Measurements from ENCODE around the gene MX1. TPM values are rescaled to one million over a fixed set of nuclear protein-coding genes. Genes with fewer than 3 reads are reported as not detected.

MX1 gene
- total RNA-seq, 1 experiment from 2014 or later: 2.0 TPM

DNA sequence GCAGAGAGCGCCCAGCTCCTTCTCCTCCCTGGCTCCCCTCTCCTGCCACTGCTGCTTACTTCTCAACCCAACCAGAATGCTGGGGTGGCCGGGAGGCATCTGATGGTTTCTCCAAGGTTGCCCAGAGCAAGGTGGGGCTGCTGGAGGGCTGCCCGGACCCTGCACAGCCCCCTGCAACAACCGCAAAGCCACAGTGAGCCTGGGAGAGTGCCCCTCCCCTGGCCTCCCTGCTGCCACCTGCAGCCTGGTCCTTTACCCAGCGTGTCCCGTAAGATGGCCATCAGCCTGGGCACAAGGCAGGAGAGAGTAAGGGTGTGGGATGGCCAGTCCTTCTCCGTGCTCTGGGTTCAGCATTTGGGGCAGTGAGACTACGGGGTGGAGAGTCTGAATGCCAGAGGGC is 47.2 kb upstream of the MX1 start:
- Histone ChIP-seq H3K9me2 (ENCODE audit: insufficient read depth) (no peaks in the 10 kb centered on the region), H3K9me3 (ENCODE audit: control insufficient read depth in 1 of 2, insufficient read depth in 1 of 2, low read depth in 1 of 2, low read length in 2 of 2) (no peaks in the 10 kb centered on the region), H3K27ac (ENCODE audit: low read depth, low read length) (no peak overlapping the region), H2AFZ (ENCODE audit: low read depth, low read length, poor library complexity, severe bottlenecking) (no peak overlapping the region), H3K36me3 (ENCODE audit: control insufficient read depth in 1 of 2, insufficient read depth in 2 of 2, low read length in 2 of 2) (no peaks in the 10 kb centered on the region), H4K20me1 (ENCODE audit: insufficient read depth) (no peaks in the 10 kb centered on the region), H3K4me2 (ENCODE audit: low read length) (no peak overlapping the region), H3K4me3 (replicated peaks in 1 of 2; ENCODE audit: low read depth in 1 of 2, low read length in 2 of 2) (no peak overlapping the region), H3K9ac (ENCODE audit: low read length) (no peak overlapping the region), H3K27me3 (ENCODE audit: insufficient read depth, low read length) (no peaks in the 10 kb centered on the region), H3K79me2 (ENCODE audit: insufficient read depth, low read length) (no peaks in the 10 kb centered on the region), H3K4me1 (ENCODE audit: control insufficient read depth in 1 of 2, insufficient read depth in 2 of 2, low read length in 2 of 2) (no peaks in the 10 kb centered on the region)
- ChIA-PET CTCF (interaction anchor here (1.0 kb wide), 1 partner anchor 96 kb away, joined by 5 read pairs; no protein-coding TSS in a partner anchor), RAD21 (ENCODE audit: low non-redundant PET in 1 of 2, low total read pairs in 2 of 2, uncharacterized antibody in 2 of 2, unreplicated experiment in 2 of 2) (no interaction called here), POLR2A (no interaction called here)
- ATAC-seq (peak; percentile 69), DNase-seq (ENCODE audit: low read depth, low spot score) (no peak)
- intact Hi-C loops (cut with micrococcal nuclease): no loop called here
- BruUV-seq (replicated peaks): no TSS peak
- TF ChIP-seq POLR2AphosphoS5 (IDR thresholded peaks at IDR 0.05; ENCODE audit: low read depth, low read length): no peak
- TF ChIP-seq, protein P1, sequence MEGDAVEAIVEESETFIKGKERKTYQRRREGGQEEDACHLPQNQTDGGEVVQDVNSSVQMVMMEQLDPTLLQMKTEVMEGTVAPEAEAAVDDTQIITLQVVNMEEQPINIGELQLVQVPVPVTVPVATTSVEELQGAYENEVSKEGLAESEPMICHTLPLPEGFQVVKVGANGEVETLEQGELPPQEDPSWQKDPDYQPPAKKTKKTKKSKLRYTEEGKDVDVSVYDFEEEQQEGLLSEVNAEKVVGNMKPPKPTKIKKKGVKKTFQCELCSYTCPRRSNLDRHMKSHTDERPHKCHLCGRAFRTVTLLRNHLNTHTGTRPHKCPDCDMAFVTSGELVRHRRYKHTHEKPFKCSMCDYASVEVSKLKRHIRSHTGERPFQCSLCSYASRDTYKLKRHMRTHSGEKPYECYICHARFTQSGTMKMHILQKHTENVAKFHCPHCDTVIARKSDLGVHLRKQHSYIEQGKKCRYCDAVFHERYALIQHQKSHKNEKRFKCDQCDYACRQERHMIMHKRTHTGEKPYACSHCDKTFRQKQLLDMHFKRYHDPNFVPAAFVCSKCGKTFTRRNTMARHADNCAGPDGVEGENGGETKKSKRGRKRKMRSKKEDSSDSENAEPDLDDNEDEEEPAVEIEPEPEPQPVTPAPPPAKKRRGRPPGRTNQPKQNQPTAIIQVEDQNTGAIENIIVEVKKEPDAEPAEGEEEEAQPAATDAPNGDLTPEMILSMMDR (IDR thresholded peaks at IDR 0.05 in 2 of 3, conservative IDR thresholded peaks at IDR 0.05 in 1 of 3; ENCODE audit: borderline replicate concordance in 1 of 3, insufficient read depth in 1 of 3, low read depth in 2 of 3, low read length in 2 of 3): peak in 1 of 3 experiments; percentile 29; a peak in 1 of 6 replicates
- TF ChIP-seq JUND (IDR thresholded peaks at IDR 0.05): no peak

DNA sequence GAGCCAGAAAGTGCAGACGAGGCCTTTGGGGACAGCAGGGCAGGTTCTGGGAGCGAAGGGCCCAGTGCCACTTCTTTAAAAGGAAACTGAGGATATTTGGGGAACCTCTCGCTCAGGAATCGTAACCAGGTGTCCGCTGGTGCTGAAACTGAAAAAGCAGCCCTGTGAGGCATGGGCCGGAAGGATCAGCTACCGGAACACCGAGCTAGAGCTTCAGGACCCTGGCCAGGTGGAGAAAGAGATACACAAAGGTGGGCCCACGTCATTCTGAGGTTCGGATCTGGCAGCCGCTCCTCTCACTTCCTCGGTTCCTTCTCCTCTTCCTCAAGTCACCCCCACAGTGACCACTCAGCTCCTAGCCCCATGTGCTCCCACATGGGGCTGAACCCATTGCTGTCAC is 46.1 kb upstream of the MX1 start:
- Histone ChIP-seq H3K4me2 (ENCODE audit: low read length) (no peak overlapping the region), H4K20me1 (ENCODE audit: insufficient read depth) (no peaks in the 10 kb centered on the region), H3K27ac (ENCODE audit: low read depth, low read length) (no peak overlapping the region), H3K79me2 (ENCODE audit: insufficient read depth, low read length) (no peaks in the 10 kb centered on the region), H2AFZ (ENCODE audit: low read depth, low read length, poor library complexity, severe bottlenecking) (no peak overlapping the region), H3K4me1 (ENCODE audit: control insufficient read depth in 1 of 2, insufficient read depth in 2 of 2, low read length in 2 of 2) (no peaks in the 10 kb centered on the region), H3K36me3 (ENCODE audit: control insufficient read depth in 1 of 2, insufficient read depth in 2 of 2, low read length in 2 of 2) (no peaks in the 10 kb centered on the region), H3K27me3 (ENCODE audit: insufficient read depth, low read length) (no peaks in the 10 kb centered on the region), H3K4me3 (replicated peaks in 1 of 2; ENCODE audit: low read depth in 1 of 2, low read length in 2 of 2) (no peak overlapping the region), H3K9me3 (ENCODE audit: control insufficient read depth in 1 of 2, insufficient read depth in 1 of 2, low read depth in 1 of 2, low read length in 2 of 2) (no peaks in the 10 kb centered on the region), H3K9me2 (ENCODE audit: insufficient read depth) (no peaks in the 10 kb centered on the region), H3K9ac (ENCODE audit: low read length) (no peak overlapping the region)
- POLR2A ChIA-PET: no interaction called here
- CTCF ChIA-PET: no interaction called here
- RAD21 ChIA-PET (ENCODE audit: low non-redundant PET in 1 of 2, low total read pairs in 2 of 2, uncharacterized antibody in 2 of 2, unreplicated experiment in 2 of 2): no interaction called here
- ATAC-seq (no peak), DNase-seq (ENCODE audit: low read depth, low spot score) (no peak)
- intact Hi-C loops (cut with micrococcal nuclease): no loop called here
- no TSS peak for BruUV-seq (replicated peaks)
- TF ChIP-seq, protein P2, sequence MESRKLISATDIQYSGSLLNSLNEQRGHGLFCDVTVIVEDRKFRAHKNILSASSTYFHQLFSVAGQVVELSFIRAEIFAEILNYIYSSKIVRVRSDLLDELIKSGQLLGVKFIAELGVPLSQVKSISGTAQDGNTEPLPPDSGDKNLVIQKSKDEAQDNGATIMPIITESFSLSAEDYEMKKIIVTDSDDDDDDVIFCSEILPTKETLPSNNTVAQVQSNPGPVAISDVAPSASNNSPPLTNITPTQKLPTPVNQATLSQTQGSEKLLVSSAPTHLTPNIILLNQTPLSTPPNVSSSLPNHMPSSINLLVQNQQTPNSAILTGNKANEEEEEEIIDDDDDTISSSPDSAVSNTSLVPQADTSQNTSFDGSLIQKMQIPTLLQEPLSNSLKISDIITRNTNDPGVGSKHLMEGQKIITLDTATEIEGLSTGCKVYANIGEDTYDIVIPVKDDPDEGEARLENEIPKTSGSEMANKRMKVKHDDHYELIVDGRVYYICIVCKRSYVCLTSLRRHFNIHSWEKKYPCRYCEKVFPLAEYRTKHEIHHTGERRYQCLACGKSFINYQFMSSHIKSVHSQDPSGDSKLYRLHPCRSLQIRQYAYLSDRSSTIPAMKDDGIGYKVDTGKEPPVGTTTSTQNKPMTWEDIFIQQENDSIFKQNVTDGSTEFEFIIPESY (IDR thresholded peaks at IDR 0.05; ENCODE audit: extremely low read depth, insufficient replicate concordance, low read length): no peak
- TF ChIP-seq FOSL1 (IDR thresholded peaks at IDR 0.05; ENCODE audit: low read depth) (no peak), RAD21 (IDR thresholded peaks at IDR 0.05; ENCODE audit: low read depth) (no peak), ZFX (IDR thresholded peaks at IDR 0.05) (no peak), EZH2 (IDR thresholded peaks at IDR 0.05) (no peak), CBX3 (IDR thresholded peaks at IDR 0.05; ENCODE audit: low read depth) (no peak), JUND (IDR thresholded peaks at IDR 0.05) (no peak), SIN3A (IDR thresholded peaks at IDR 0.05; ENCODE audit: low read depth) (no peak), SRF (IDR thresholded peaks at IDR 0.05; ENCODE audit: low read depth) (no peak), TCF7L2 (IDR thresholded peaks at IDR 0.05; ENCODE audit: borderline replicate concordance, extremely low read depth, insufficient read depth, insufficient read length) (no peak), EGR1 (IDR thresholded peaks at IDR 0.05; ENCODE audit: low read depth) (no peak)
- TF ChIP-seq, protein P3, sequence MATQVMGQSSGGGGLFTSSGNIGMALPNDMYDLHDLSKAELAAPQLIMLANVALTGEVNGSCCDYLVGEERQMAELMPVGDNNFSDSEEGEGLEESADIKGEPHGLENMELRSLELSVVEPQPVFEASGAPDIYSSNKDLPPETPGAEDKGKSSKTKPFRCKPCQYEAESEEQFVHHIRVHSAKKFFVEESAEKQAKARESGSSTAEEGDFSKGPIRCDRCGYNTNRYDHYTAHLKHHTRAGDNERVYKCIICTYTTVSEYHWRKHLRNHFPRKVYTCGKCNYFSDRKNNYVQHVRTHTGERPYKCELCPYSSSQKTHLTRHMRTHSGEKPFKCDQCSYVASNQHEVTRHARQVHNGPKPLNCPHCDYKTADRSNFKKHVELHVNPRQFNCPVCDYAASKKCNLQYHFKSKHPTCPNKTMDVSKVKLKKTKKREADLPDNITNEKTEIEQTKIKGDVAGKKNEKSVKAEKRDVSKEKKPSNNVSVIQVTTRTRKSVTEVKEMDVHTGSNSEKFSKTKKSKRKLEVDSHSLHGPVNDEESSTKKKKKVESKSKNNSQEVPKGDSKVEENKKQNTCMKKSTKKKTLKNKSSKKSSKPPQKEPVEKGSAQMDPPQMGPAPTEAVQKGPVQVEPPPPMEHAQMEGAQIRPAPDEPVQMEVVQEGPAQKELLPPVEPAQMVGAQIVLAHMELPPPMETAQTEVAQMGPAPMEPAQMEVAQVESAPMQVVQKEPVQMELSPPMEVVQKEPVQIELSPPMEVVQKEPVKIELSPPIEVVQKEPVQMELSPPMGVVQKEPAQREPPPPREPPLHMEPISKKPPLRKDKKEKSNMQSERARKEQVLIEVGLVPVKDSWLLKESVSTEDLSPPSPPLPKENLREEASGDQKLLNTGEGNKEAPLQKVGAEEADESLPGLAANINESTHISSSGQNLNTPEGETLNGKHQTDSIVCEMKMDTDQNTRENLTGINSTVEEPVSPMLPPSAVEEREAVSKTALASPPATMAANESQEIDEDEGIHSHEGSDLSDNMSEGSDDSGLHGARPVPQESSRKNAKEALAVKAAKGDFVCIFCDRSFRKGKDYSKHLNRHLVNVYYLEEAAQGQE (IDR thresholded peaks at IDR 0.05; ENCODE audit: low read depth): no peak
